DND-41 (cell line): ENCODE data around the gene CFAP43.
"Not testable (repeated sequence)": the region's sequence is repeated elsewhere in the genome, so short reads cannot be mapped to it uniquely, and the experiment has no call there.

Experiments used
- EZH2 ChIP-seq: IDR thresholded peaks from 3 replicates; pipeline ENCODE4 v1.6.1; 2012; ENCODE audit warnings: borderline replicate concordance, low read depth, mild to moderate bottlenecking, moderate library complexity, low read length, inconsistent platforms; ENCODE audit not compliant: severe bottlenecking
- TF ChIP-seq, protein P1 (sequence below): IDR thresholded peaks from 2 replicates; pipeline ENCODE4 v1.5.1; 2012; ENCODE audit warnings: borderline replicate concordance, low read length, moderate library complexity, mild to moderate bottlenecking; ENCODE audit not compliant: poor library complexity, severe bottlenecking; ENCODE audit errors: extremely low read depth

DNA sequence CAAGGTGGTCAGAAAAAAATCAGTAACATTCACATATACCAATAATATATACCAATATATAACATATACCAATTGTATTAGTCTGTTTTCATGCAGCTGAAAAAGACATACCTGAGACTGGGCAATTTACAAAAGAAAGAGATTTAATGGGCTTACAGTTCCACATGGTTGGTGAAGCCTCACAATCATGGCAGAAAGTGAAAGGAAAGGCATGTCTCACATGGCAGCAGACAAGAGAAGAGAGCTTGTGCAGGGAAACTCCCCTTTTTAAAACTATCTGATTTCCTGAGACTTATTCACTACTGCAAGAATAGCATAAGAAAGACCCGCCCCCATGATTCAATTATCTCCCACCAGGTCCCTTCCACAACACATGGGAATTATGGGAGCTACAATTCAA lies 58.0 kb downstream of the CFAP43 start:
- TF ChIP-seq, protein P1, sequence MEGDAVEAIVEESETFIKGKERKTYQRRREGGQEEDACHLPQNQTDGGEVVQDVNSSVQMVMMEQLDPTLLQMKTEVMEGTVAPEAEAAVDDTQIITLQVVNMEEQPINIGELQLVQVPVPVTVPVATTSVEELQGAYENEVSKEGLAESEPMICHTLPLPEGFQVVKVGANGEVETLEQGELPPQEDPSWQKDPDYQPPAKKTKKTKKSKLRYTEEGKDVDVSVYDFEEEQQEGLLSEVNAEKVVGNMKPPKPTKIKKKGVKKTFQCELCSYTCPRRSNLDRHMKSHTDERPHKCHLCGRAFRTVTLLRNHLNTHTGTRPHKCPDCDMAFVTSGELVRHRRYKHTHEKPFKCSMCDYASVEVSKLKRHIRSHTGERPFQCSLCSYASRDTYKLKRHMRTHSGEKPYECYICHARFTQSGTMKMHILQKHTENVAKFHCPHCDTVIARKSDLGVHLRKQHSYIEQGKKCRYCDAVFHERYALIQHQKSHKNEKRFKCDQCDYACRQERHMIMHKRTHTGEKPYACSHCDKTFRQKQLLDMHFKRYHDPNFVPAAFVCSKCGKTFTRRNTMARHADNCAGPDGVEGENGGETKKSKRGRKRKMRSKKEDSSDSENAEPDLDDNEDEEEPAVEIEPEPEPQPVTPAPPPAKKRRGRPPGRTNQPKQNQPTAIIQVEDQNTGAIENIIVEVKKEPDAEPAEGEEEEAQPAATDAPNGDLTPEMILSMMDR: not testable (repeated sequence)
- not testable (repeated sequence) for TF ChIP-seq EZH2
